ENCODE measurements around the gene VANGL1. TPM values are rescaled to one million over a fixed set of nuclear protein-coding genes. Genes with fewer than 3 reads are reported as not detected.
A peak's percentile ranks its signal among the peaks of the same experiment; 100 is the strongest.

Gene VANGL1
- total RNA-seq, 1 experiment from 2014 or later: 13.6 TPM

- H2AK5ac ChIP-seq (ENCODE audit: insufficient read length, low read length): no peak overlapping the region
- H3K23me2 ChIP-seq (ENCODE audit: insufficient read length, low read depth, low read length, poor library complexity, severe bottlenecking): no peaks in the 10 kb centered on the region
- H2BK20ac ChIP-seq (ENCODE audit: low read depth, low read length, poor library complexity, severe bottlenecking): no peak overlapping the region
- no peaks in the 10 kb centered on the region for H3K79me2 ChIP-seq (ENCODE audit: insufficient read depth, low read length)
- H2BK15ac ChIP-seq (ENCODE audit: low read depth, low read length): no peak overlapping the region
- peak; percentile 47 for DNase-seq
- H4K8ac ChIP-seq (replicated peaks; ENCODE audit: insufficient read length, low read depth, low read length): no peak overlapping the region
- no peak overlapping the region for H3K27ac ChIP-seq (ENCODE audit: insufficient read length, low read depth, low read length)
- H2BK120ac ChIP-seq (ENCODE audit: low read depth, low read length, poor library complexity, severe bottlenecking): no peak overlapping the region
- Mint-ChIP-seq H3K36me3 (ENCODE audit: insufficient read depth in 1 of 3, low read depth in 3 of 3) (no peaks in the 10 kb centered on the region), H3K27me3 (ENCODE audit: low read depth) (peaks cover 2% of the 10 kb centered on the region; the same call in 1 of the 2 replicates), H3K27ac (peak overlapping the region in 1 of 3 experiments; percentile 40; a peak in 2 of 7 replicates), H3K9me3 (peaks cover 0 to 4% of the 10 kb centered on the region in 2 experiments; a peak in 1 of 5 replicates), H3K4me1 (peaks cover 18 to 21% of the 10 kb centered on the region in 2 experiments), H3K4me3 (no peak overlapping the region)
- no peaks in the 10 kb centered on the region for H3K9me3 ChIP-seq (ENCODE audit: control insufficient read depth, low read depth, low read length)
- no CpG with 5 or more reads among the region's 1 CpG for WGBS (ENCODE audit: extremely low coverage, insufficient read length, low lambda C conversion rate)
- 0 out of 2 replicates have a peak overlapping the region, but pooled peaks have one; percentile 17 for H3K14ac ChIP-seq (ENCODE audit: insufficient read depth, low read length)
- H3K9ac ChIP-seq (ENCODE audit: extremely low read depth, insufficient read length, low read length): no peak overlapping the region
- H4K91ac ChIP-seq (ENCODE audit: insufficient read length, low read depth, low read length): no peak overlapping the region
- no peaks in the 10 kb centered on the region for H3K79me1 ChIP-seq (ENCODE audit: insufficient read depth, low read depth, low read length, poor library complexity, severe bottlenecking)
- H3K4me2 ChIP-seq (ENCODE audit: insufficient read depth, insufficient read length, low read length): no peak overlapping the region
- H3K27me3 ChIP-seq (ENCODE audit: insufficient read depth, low read length): no peaks in the 10 kb centered on the region; the same call in 1 of the 2 replicates
- no peak overlapping the region for H3K23ac ChIP-seq (ENCODE audit: insufficient read length, low read depth, low read length)
- no peak overlapping the region for H2AFZ ChIP-seq (ENCODE audit: low read length)
- TF ChIP-seq, protein P1, sequence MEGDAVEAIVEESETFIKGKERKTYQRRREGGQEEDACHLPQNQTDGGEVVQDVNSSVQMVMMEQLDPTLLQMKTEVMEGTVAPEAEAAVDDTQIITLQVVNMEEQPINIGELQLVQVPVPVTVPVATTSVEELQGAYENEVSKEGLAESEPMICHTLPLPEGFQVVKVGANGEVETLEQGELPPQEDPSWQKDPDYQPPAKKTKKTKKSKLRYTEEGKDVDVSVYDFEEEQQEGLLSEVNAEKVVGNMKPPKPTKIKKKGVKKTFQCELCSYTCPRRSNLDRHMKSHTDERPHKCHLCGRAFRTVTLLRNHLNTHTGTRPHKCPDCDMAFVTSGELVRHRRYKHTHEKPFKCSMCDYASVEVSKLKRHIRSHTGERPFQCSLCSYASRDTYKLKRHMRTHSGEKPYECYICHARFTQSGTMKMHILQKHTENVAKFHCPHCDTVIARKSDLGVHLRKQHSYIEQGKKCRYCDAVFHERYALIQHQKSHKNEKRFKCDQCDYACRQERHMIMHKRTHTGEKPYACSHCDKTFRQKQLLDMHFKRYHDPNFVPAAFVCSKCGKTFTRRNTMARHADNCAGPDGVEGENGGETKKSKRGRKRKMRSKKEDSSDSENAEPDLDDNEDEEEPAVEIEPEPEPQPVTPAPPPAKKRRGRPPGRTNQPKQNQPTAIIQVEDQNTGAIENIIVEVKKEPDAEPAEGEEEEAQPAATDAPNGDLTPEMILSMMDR (conservative IDR thresholded peaks at IDR 0.05): no peak
- no peak overlapping the region for H3K18ac ChIP-seq (ENCODE audit: insufficient read length, low read depth, low read length)
- H2BK5ac ChIP-seq (ENCODE audit: insufficient read length, low read length): no peak overlapping the region
- H3K4ac ChIP-seq (ENCODE audit: low read depth, low read length): no peak overlapping the region
- H4K20me1 ChIP-seq (ENCODE audit: control insufficient read depth, insufficient read depth, insufficient read length): no peaks in the 10 kb centered on the region
- no peak overlapping the region for H2BK12ac ChIP-seq (ENCODE audit: insufficient read length, low read depth, low read length)
- H3K4me1 ChIP-seq (ENCODE audit: insufficient read depth, low read length): no peaks in the 10 kb centered on the region; the same call in 1 of the 2 replicates
- no peak overlapping the region for H3T11ph ChIP-seq (ENCODE audit: low read length)
- H3K56ac ChIP-seq (ENCODE audit: insufficient read length, low read depth, low read length): no peak overlapping the region
- H4K5ac ChIP-seq (ENCODE audit: insufficient read length, low read depth, low read length): no peak overlapping the region
These were observed 72.9 kb downstream of the VANGL1 start for GRCh38 chr1:115714572-115715141.

All from H9 (cell line).